Esophagus muscularis mucosa (tissue), 4 donors: ENCODE data around the gene SUDS3. TPM values are rescaled to one million over a fixed set of nuclear protein-coding genes. Genes with fewer than 3 reads are reported as not detected.

Experiments
- DNase-seq: peaks from one replicate; pipeline ENCODE4 v3.0.0-alpha.2; 2017; ENCODE audit errors: extremely low spot score
- H3K27ac ChIP-seq, 4 donors: fragments of 200-600 bp; sonication (generic); replicated peaks in 1 of 4; 1 replicate in 3 of 4; 2 replicates in 1 of 4; pipeline ENCODE4 v1.5.1; 2016 to 2019; ENCODE audit warnings: mild to moderate bottlenecking in 1 of 4
- H3K27me3 ChIP-seq, 4 donors: fragments of 200-600 bp; sonication (generic); one replicate each; pipeline versions ENCODE4 v1.5.1 to v1.6.0; 2016 to 2019
- H3K36me3 ChIP-seq, 4 donors: fragments of 200-600 bp; sonication (generic); one replicate each; pipeline ENCODE4 v1.5.1; 2016 to 2019
- H3K4me1 ChIP-seq, 4 donors: fragments of 200-600 bp; sonication (generic); one replicate each; pipeline ENCODE4 v1.5.1; 2016 to 2019
- H3K4me3 ChIP-seq, 4 donors: fragments of 200-600 bp; sonication (generic); 1 replicate in 2 of 4; 2 replicates in 2 of 4; pipeline ENCODE4 v1.5.1; 2016 to 2019; ENCODE audit warnings: mild to moderate bottlenecking in 4 of 4, moderate library complexity in 1 of 4
- H3K9me3 ChIP-seq, 4 donors: fragments of 200-600 bp; sonication (generic); 1 replicate in 3 of 4; 2 replicates in 1 of 4; pipeline ENCODE4 v1.5.1; 2016 to 2019
- CTCF ChIP-seq, 3 experiments: fragments of 200-600 bp in 2 of 3; fragments of 450-650 bp in 1 of 3; sonication (generic) in 2 of 3; IDR thresholded peaks; one replicate each; pipeline ENCODE4 v1.5.1; 2017 to 2019; ENCODE audit warnings: antibody characterized with exemption in 3 of 3, mild to moderate bottlenecking in 2 of 3, moderate library complexity in 1 of 3
- EP300 ChIP-seq: sonication (generic); formaldehyde crosslinking; IDR thresholded peaks from one replicate; pipeline ENCODE4 v1.6.1; 2017; ENCODE audit warnings: antibody characterized with exemption
- POLR2A ChIP-seq: fragments of 450-650 bp; IDR thresholded peaks from one replicate; pipeline ENCODE4 v1.6.1; 2017; ENCODE audit warnings: antibody characterized with exemption, moderate library complexity, mild to moderate bottlenecking, low read depth
- POLR2AphosphoS5 ChIP-seq, 2 donors: sonication (generic); formaldehyde crosslinking; IDR thresholded peaks; one replicate each; pipeline ENCODE4 v1.6.1; 2017; ENCODE audit warnings: antibody characterized with exemption in 2 of 2
- WGBS: methylation state at CpG from one replicate; pipeline ENCODE4 v1.1.5; 2018; 5-methylcytosine and 5-hydroxymethylcytosine counted together
- intact Hi-C: fragments of 100-400 bp; cut with DNase I; formaldehyde crosslinking; loops from one replicate; pipeline ENCODE4 v1.15.1; 2023
- total RNA-seq, 4 donors: library from RNA; depleted of rRNA; stranded (reverse); fragments of >200 nt; gene quantifications; one replicate each; pipeline versions ENCODE4 v1.1.0 to v1.2.1, GENCODE V29; 2016

SUDS3 gene
- total RNA-seq, 4 donors from 2014 or later: 34.5 to 76.0 (median 62.7) TPM

DNA sequence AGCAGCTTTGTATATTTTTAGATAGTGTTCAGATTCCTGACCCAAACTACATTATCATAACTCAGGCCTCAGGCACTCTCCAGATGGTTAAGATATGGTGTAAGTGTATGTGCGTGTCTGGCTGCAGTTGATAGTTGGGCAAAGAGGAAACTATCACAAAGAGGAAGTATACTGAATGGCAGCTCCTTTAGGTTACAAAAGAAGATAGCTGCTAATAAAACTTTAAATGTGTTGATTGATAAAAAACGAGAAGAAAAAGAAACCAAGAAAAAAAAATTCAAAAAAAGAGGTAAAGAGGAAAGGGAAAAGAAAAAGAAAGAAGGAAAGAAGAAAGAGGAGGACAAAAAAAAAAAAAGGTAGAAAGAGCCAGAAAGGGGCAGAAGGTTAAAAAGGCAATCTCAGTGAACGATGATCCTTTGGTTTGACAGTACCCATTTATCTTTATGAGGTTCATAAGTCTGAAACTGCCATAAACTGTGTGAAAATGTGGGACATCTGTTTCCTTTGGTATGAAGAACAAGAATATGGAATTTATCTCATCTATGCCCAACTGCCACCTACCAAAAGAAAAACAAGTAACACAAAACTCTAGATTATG is 45.8 kb upstream of the SUDS3 start:
- H3K9me3 ChIP-seq: no peaks in the 10 kb centered on the region
- peaks cover 0 to 22% (median 15%) of the 10 kb centered on the region in 4 donors for H3K4me1 ChIP-seq
- H3K4me3 ChIP-seq: no peak overlapping the region
- no peaks in the 10 kb centered on the region for H3K27me3 ChIP-seq
- H3K36me3 ChIP-seq: no peaks in the 10 kb centered on the region
- WGBS: 30% methylated on average over 3 of the region's 3 CpGs
- H3K27ac ChIP-seq: no peak overlapping the region
- TF ChIP-seq POLR2A: no peak
- no peak for TF ChIP-seq EP300
- TF ChIP-seq POLR2AphosphoS5 (IDR thresholded peaks at IDR 0.05): no peak
- TF ChIP-seq CTCF (IDR thresholded peaks at IDR 0.05): no peak
- DNase-seq: no peak
- intact Hi-C loops: no loop called here

GRCh38 chr12:118332511-118332910 is 43.8 kb upstream of the SUDS3 start:
- Histone ChIP-seq H3K27me3 (no peaks in the 10 kb centered on the region), H3K9me3 (no peaks in the 10 kb centered on the region), H3K4me1 (peaks cover 0 to 28% (median 20%) of the 10 kb centered on the region in 4 donors), H3K36me3 (no peaks in the 10 kb centered on the region), H3K27ac (no peak overlapping the region), H3K4me3 (no peak overlapping the region)
- no peak for DNase-seq
- WGBS: 85% methylated on average over 4 of the region's 4 CpGs
- no peak for TF ChIP-seq POLR2A
- no peak for TF ChIP-seq CTCF (IDR thresholded peaks at IDR 0.05)
- TF ChIP-seq POLR2AphosphoS5 (IDR thresholded peaks at IDR 0.05): no peak
- TF ChIP-seq EP300: no peak
- intact Hi-C loops: no loop called here

- H3K4me3 ChIP-seq: no peak overlapping the region
- no peak for TF ChIP-seq POLR2AphosphoS5 (IDR thresholded peaks at IDR 0.05)
- no peak for TF ChIP-seq EP300
- TF ChIP-seq POLR2A: no peak
- TF ChIP-seq CTCF (IDR thresholded peaks at IDR 0.05): no peak
- no peak for DNase-seq
- no peaks in the 10 kb centered on the region for H3K36me3 ChIP-seq
- intact Hi-C loops: no loop called here
- no peaks in the 10 kb centered on the region for H3K27me3 ChIP-seq
- H3K27ac ChIP-seq: no peak overlapping the region
- WGBS: 94% methylated on average over 3 of the region's 3 CpGs
- peaks cover 0 to 24% (median 19%) of the 10 kb centered on the region in 4 donors for H3K4me1 ChIP-seq
- no peaks in the 10 kb centered on the region for H3K9me3 ChIP-seq
Observed at GRCh38 chr12:118334241-118334640, 42.1 kb upstream of the SUDS3 start.

DNA sequence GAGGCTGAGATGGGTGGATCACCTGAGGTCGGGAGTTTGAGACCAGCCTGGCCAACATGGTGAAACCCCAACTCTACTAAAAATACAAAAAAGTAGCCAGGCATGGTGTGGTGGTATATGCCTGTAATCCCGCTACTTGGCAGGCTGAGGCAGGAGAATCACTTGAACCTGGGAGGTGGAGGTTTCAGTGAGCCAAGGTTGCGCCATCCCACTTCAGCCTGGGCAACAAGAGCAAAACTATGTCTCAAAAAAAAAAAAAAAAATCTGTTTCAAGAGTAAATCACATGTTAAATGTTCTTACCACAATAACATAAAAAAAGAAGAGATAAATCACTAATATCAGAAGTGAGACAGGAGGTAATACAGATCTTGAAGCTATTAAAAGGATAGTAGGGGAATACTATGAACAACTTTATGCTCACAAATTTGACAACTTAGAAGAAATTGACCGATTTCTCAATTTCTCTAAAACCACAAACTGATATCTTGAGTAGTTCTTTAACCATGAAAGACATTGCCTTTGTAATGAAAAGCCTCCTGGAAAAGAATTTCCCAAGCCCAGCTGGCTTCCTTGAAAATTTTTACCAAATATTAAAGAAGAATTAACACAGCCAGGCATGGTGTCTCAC is 41.3 kb upstream of the SUDS3 start:
- TF ChIP-seq POLR2A (no peak), POLR2AphosphoS5 (IDR thresholded peaks at IDR 0.05) (no peak), CTCF (IDR thresholded peaks at IDR 0.05) (no peak), EP300 (no peak)
- no peaks in the 10 kb centered on the region for H3K27me3 ChIP-seq
- intact Hi-C loops: no loop called here
- DNase-seq: no peak
- no peak overlapping the region for H3K27ac ChIP-seq
- peaks cover 0 to 20% (median 15%) of the 10 kb centered on the region in 4 donors for H3K4me1 ChIP-seq
- no peaks in the 10 kb centered on the region for H3K36me3 ChIP-seq
- H3K4me3 ChIP-seq: no peak overlapping the region
- 96% methylated on average over 4 of the region's 4 CpGs for WGBS
- H3K9me3 ChIP-seq: no peaks in the 10 kb centered on the region
